GM18505 (cell line): ENCODE results near the gene JARID2.

Experiments
- ATAC-seq: cut with Tn5 transposase; IDR thresholded peaks from one replicate; pipeline ENCODE4 v1.9.1; 2021; ENCODE audit not compliant: unreplicated experiment
- POLR2A ChIP-seq: IDR thresholded peaks from 4 replicates; pipeline ENCODE4 v1.6.1; 2011; ENCODE audit warnings: borderline replicate concordance; ENCODE audit not compliant: insufficient read depth, insufficient read length; ENCODE audit errors: extremely low read depth

The JARID2 gene

DNA sequence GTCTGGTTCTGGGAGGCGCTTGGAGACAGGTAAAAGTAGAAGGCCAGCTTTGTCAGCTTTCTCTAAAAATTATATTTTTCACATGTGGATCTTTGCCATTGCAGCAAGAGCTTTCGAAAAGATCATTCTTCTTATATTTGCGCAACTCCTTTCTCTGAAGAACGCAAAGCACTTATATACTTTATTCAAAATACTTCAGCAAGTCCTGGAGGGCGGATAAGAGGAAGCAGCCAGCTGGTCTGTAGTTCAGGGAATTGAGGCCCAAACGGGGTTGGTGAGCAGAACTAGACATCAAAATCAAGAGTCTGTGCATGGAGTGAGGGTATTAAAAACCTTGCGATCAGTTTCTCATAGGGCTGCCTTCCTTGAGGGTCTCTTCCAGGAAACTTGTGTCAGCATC, 234.7 kb downstream of the JARID2 start:
- no peak for TF ChIP-seq POLR2A
- no peak for ATAC-seq

- no peak for ATAC-seq
- TF ChIP-seq POLR2A, result no peak
These were observed 235.8 kb downstream of the JARID2 start for GRCh38 chr6:15481390-15482291.

- no peak for ATAC-seq
- TF ChIP-seq POLR2A, result no peak
These were observed 237.2 kb downstream of the JARID2 start for GRCh38 chr6:15483060-15483459.

GRCh38 chr6:15484140-15484539, 238.3 kb downstream of the JARID2 start:
- no peak for TF ChIP-seq POLR2A
- ATAC-seq, result no peak

- no peak for ATAC-seq
- no peak for TF ChIP-seq POLR2A
These were observed 239.0 kb downstream of the JARID2 start for GRCh38 chr6:15484821-15485220.

GRCh38 chr6:15485936-15486335, 240.1 kb downstream of the JARID2 start:
- TF ChIP-seq POLR2A, result no peak
- no peak for ATAC-seq

GRCh38 chr6:15487262-15487661, 241.4 kb downstream of the JARID2 start:
- TF ChIP-seq POLR2A, result no peak
- ATAC-seq, result no peak

DNA sequence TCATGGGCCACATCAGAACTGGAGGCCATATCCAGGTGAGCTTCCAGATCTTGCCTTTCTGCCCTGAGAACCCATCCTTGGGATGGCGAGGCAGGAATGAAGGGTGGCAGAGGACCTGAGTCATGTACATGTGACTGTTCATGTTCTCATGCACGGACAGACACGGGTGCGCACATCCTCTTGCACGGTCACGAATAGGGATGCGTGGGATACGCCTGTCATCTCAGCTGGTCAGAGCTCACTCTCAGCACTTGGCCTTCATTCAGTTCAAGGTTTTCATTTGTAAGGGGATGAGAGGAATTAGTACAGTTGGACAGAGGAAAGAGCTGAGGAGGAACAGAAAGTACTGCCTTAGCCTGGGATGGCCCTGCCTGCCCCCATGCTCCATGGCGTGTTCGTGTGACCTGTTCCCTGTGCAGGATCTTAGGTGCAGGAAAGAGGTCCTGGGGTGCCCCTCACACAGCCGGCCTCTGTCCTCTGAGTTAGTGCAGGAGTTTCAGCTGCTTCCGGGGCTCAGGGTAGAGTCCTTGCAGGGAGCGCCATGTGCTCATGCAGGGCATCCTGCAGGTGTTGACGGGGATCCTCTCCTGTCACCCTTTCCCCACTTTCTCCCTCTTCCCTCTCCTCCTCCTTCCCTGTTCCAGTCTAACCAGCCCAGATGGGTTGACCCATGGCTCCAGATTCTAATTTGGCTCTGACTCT, 243.5 kb downstream of the JARID2 start:
- TF ChIP-seq POLR2A, result no peak
- ATAC-seq, result no peak

DNA sequence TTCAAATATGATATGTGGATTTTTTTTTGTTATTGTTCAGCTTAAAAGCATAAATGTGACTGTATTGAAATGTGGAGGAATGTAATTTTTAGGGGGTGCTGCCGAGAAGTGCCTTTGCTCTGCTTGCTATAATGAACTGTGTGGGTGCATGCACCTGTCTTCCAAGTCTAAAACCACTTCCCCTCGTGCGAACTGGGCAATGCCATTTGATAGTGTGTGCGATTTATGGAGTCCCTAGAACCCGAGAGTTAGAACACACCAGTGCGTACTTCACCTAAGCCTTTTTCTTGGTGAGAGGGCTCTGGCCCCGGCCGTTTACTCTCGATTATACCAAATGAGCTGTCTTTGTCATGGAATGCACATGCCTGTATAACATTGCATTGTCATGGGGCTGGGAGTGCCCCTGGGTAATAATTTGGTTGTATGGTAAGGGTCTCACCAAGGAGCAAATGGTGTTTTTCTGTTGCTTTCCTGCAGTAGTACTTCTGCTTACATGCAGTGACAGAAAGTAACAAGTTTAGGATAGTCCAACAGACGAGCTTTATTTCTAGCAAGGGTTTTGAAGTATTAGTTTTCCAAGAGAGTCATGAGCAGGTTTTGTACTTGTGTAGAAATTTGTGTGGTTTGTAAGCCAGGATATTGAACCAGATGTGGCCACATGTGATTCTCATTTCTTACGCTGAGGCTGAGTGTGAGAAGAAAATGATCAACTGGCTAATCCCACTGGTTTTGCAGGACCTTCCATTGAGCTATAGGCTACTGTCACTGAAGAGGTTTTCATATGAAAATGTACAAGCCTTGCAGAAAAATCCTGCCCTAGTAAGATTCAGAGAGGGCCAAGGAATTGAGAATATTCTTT, 244.6 kb downstream of the JARID2 start:
- no peak for ATAC-seq
- TF ChIP-seq POLR2A, result no peak

DNA sequence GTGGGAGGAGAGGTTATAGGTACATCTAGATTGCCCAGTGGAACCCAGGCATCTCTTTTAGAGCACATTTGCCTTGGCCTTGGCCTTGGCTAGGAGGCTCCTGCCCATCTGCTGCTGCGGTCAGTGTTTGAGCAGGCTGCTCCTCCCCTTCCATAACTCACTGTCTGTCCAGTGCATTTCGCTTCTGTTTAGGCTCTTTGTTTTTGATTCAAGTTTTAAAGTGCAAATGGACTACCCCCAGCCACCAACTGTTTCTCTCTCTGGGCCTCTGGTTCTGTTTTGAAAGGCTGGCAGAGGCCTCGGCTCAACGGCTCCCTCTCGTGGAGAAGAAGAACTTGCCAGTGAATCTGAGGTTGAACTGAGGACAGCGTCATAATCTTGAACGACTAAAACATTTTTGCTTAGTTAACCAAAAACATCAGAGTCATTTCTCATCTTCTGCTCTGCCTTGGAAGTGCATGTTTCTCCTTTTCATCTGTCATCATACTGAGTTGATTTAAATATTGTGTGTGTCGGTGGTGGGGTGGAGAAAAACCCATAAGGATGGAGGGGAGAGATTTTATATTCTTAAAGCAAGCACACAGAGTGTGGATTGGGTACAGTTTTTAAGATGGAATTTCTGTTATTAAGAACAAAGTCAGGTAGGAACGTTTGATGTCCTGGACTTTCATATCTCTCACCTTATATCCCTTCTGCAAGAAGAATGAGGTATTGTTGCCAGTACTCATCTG, 245.6 kb downstream of the JARID2 start:
- TF ChIP-seq POLR2A, result no peak
- no peak for ATAC-seq

- no peak for ATAC-seq
- TF ChIP-seq POLR2A, result no peak
These were observed 246.1 kb downstream of the JARID2 start for GRCh38 chr6:15491986-15492269.

- TF ChIP-seq POLR2A, result no peak
- ATAC-seq, result no peak
These were observed 247.7 kb downstream of the JARID2 start for GRCh38 chr6:15493437-15494168.
